ENCODE data around the gene MGAT5B. TPM values are rescaled to one million over a fixed set of nuclear protein-coding genes. Genes with fewer than 3 reads are reported as not detected.

Gene MGAT5B
- total and polyA plus RNA-seq, 5 experiments from 2014 or later: 1.7 to 2.0 TPM; not detected in 3

Other genes with a start within 250 kb of the MGAT5B start
- not detected for gene ST6GALNAC1, start 224.6 kb upstream of the MGAT5B start, total RNA-seq
- under 1 TPM in 2 of 3 donors, not detected in 1; 0.07 to 0.52 TPM for gene ST6GALNAC1, start 224.6 kb upstream of the MGAT5B start, polyA plus RNA-seq
- 10 to 100 TPM; 13.9 to 16.3 TPM for gene MXRA7, start 157.4 kb upstream of the MGAT5B start, total RNA-seq
- gene MXRA7, start 157.4 kb upstream of the MGAT5B start, polyA plus RNA-seq: 10 to 100 TPM in 1 of 3 donors, 1 to 10 TPM in 2; 2.2 to 25.3 (median 5.4) TPM
- 10 to 100 TPM; 36.6 to 37.8 TPM for gene JMJD6, start 141.8 kb upstream of the MGAT5B start, total RNA-seq
- gene JMJD6, start 141.8 kb upstream of the MGAT5B start, polyA plus RNA-seq: 10 to 100 TPM; 10.2 to 34.2 (median 14.4) TPM
- gene METTL23, start 141.6 kb upstream of the MGAT5B start, total RNA-seq: 10 to 100 TPM; 86.2 to 86.9 TPM
- 100 to 1,000 TPM; 140 to 154 (median 146) TPM for gene METTL23, start 141.6 kb upstream of the MGAT5B start, polyA plus RNA-seq
- gene SRSF2, start 131.1 kb upstream of the MGAT5B start, total RNA-seq: 100 to 1,000 TPM; 358 to 377 TPM
- gene SRSF2, start 131.1 kb upstream of the MGAT5B start, polyA plus RNA-seq: 100 to 1,000 TPM; 101 to 106 (median 105) TPM
- 10 to 100 TPM; 28.2 to 30.4 TPM for gene MFSD11, start 130.3 kb upstream of the MGAT5B start, total RNA-seq
- gene MFSD11, start 130.3 kb upstream of the MGAT5B start, polyA plus RNA-seq: 10 to 100 TPM; 18.1 to 23.6 (median 18.9) TPM